Stimulated activated CD4-positive, alpha-beta T cell treated with anti-CD3 and anti-CD28 coated beads, Interleukin-4, amount 100 ng/mL, for 24 hours (primary cell): ENCODE results near the gene LRRC8B.
"Not testable (repeated sequence)": the region's sequence is repeated elsewhere in the genome, so short reads cannot be mapped to it uniquely, and the experiment has no call there.

ENCODE experiments used
- DNase-seq: peaks from one replicate; pipeline ENCODE4 v3.0.0-alpha.2; 2020

The LRRC8B gene

GRCh38 chr1:89525169-89525855 is 683 bp downstream of the LRRC8B start:
- peak; percentile 48 for DNase-seq

- no peak for DNase-seq
Measured at GRCh38 chr1:89527256-89527655, 2.6 kb downstream of the LRRC8B start.

- no peak for DNase-seq
Measured at GRCh38 chr1:89527750-89528381, 3.2 kb downstream of the LRRC8B start.

- no peak for DNase-seq
Measured at GRCh38 chr1:89528382-89528780, 3.8 kb downstream of the LRRC8B start.

- no peak for DNase-seq
Measured at GRCh38 chr1:89529196-89529595, 4.6 kb downstream of the LRRC8B start.

- no peak for DNase-seq
Measured at GRCh38 chr1:89530444-89531089, 5.9 kb downstream of the LRRC8B start.

GRCh38 chr1:89531480-89532139 is 7.0 kb downstream of the LRRC8B start:
- DNase-seq, result no peak

GRCh38 chr1:89532228-89532627 is 7.6 kb downstream of the LRRC8B start:
- DNase-seq, result no peak

GRCh38 chr1:89532866-89533265 is 8.2 kb downstream of the LRRC8B start:
- DNase-seq, result no peak

- DNase-seq, result no peak
Measured at GRCh38 chr1:89535537-89535936, 10.9 kb downstream of the LRRC8B start.

- peak; percentile 37 for DNase-seq
Measured at GRCh38 chr1:89536555-89537341, 12.1 kb downstream of the LRRC8B start.

GRCh38 chr1:89538361-89538760 is 13.7 kb downstream of the LRRC8B start:
- no peak for DNase-seq

GRCh38 chr1:89539128-89539527 is 14.5 kb downstream of the LRRC8B start:
- no peak for DNase-seq

GRCh38 chr1:89540406-89540970 is 15.9 kb downstream of the LRRC8B start:
- peak; percentile 55 for DNase-seq

- DNase-seq, result no peak
Measured at GRCh38 chr1:89542345-89542744, 17.7 kb downstream of the LRRC8B start.

GRCh38 chr1:89543632-89544031 is 19.0 kb downstream of the LRRC8B start:
- DNase-seq, result not testable (repeated sequence)

- peak; percentile 79 for DNase-seq
Measured at GRCh38 chr1:89545264-89546038, 20.8 kb downstream of the LRRC8B start.

GRCh38 chr1:89546082-89546889 is 21.7 kb downstream of the LRRC8B start:
- no peak for DNase-seq

- peak; percentile 19 for DNase-seq
Measured at GRCh38 chr1:89546934-89547562, 22.4 kb downstream of the LRRC8B start.

- peak; percentile 35 for DNase-seq
Measured at GRCh38 chr1:89547563-89548116, 23.0 kb downstream of the LRRC8B start.
